SK-N-SH treated with all-trans-retinoic acid at 6 μM for 48 hours (cell line): ENCODE measurements around the gene CDCA5.

Experiments used
- ATAC-seq: fragments of 200-7000 bp; cut with Tn5 transposase; 3 replicates; pipeline ENCODE4 v1.9.1; 2020; ENCODE audit warnings: mild to moderate bottlenecking, moderate library complexity
- ARNTL ChIP-seq: fragments of 450-650 bp; formaldehyde crosslinking; IDR thresholded peaks from 2 replicates; pipeline ENCODE4 v1.5.0; 2020; ENCODE audit warnings: low read depth, mild to moderate bottlenecking, moderate library complexity, borderline replicate concordance
- BACH2 ChIP-seq: fragments of 250-450 bp; sonication (Bioruptor Pico); IDR thresholded peaks from 2 replicates; pipeline ENCODE4 v1.9.0; 2021; ENCODE audit warnings: mild to moderate bottlenecking, borderline replicate concordance
- CSDC2 ChIP-seq: fragments of 250-450 bp; sonication (Bioruptor Pico); IDR thresholded peaks from 2 replicates; pipeline ENCODE4 v1.5.0; 2020; ENCODE audit warnings: mild to moderate bottlenecking, moderate library complexity
- ESRRG ChIP-seq: fragments of 250-450 bp; sonication (Bioruptor Pico); IDR thresholded peaks from 2 replicates; pipeline ENCODE4 v1.6.1; 2021; ENCODE audit warnings: mild to moderate bottlenecking
- GLIS3 ChIP-seq: fragments of 250-450 bp; sonication (Bioruptor Pico); IDR thresholded peaks from 2 replicates; pipeline ENCODE4 v1.5.0; 2020; ENCODE audit warnings: mild to moderate bottlenecking, moderate library complexity
- ISL1 ChIP-seq: fragments of 250-450 bp; sonication (Bioruptor Pico); IDR thresholded peaks from 2 replicates; pipeline ENCODE4 v2.1.2; 2022; ENCODE audit warnings: mild to moderate bottlenecking, moderate library complexity
- OSR1 ChIP-seq: fragments of 250-450 bp; sonication (Bioruptor Pico); IDR thresholded peaks from 2 replicates; pipeline ENCODE4 v1.8.0; 2022; ENCODE audit warnings: moderate library complexity, mild to moderate bottlenecking, inconsistent platforms
- POU6F1 ChIP-seq: fragments of 250-450 bp; sonication (Bioruptor Pico); IDR thresholded peaks from 2 replicates; pipeline ENCODE4 v1.8.0; 2021; ENCODE audit warnings: low read depth, mild to moderate bottlenecking, moderate library complexity, borderline replicate concordance
- PPARA ChIP-seq: fragments of 250-450 bp; sonication (Bioruptor Pico); IDR thresholded peaks from 2 replicates; pipeline ENCODE4 v1.5.0; 2020; ENCODE audit warnings: mild to moderate bottlenecking, borderline replicate concordance
- RARB ChIP-seq: fragments of 250-450 bp; sonication (Bioruptor Pico); IDR thresholded peaks from 2 replicates; pipeline ENCODE4 v1.8.0; 2021; ENCODE audit warnings: mild to moderate bottlenecking, moderate library complexity
- SNAI2 ChIP-seq: fragments of 250-450 bp; sonication (Bioruptor Pico); IDR thresholded peaks from 2 replicates; pipeline ENCODE4 v1.5.0; 2020; ENCODE audit warnings: mild to moderate bottlenecking, moderate library complexity
- TCF4 ChIP-seq: fragments of 250-450 bp; sonication (Bioruptor Pico); IDR thresholded peaks from 2 replicates; pipeline ENCODE4 v1.8.0; 2021; ENCODE audit warnings: mild to moderate bottlenecking, moderate library complexity, borderline replicate concordance
- TOX ChIP-seq: fragments of 250-450 bp; sonication (Bioruptor Pico); IDR thresholded peaks from 2 replicates; pipeline ENCODE4 v1.8.0; 2021; ENCODE audit warnings: mild to moderate bottlenecking, moderate library complexity, borderline replicate concordance
- TSHZ2 ChIP-seq: fragments of 250-450 bp; sonication (Bioruptor Pico); IDR thresholded peaks from 2 replicates; pipeline ENCODE4 v1.5.0; 2020; ENCODE audit warnings: mild to moderate bottlenecking, moderate library complexity
- ZC3H10 ChIP-seq: fragments of 250-450 bp; sonication (Bioruptor Pico); IDR thresholded peaks from 2 replicates; pipeline ENCODE4 v1.5.1; 2021; ENCODE audit warnings: mild to moderate bottlenecking, moderate library complexity
- ZFP3 ChIP-seq: fragments of 250-450 bp; sonication (Bioruptor Pico); IDR thresholded peaks from 2 replicates; pipeline ENCODE4 v1.5.0; 2020; ENCODE audit warnings: mild to moderate bottlenecking, moderate library complexity
- ZFP30 ChIP-seq: fragments of 450-650 bp; formaldehyde crosslinking; IDR thresholded peaks from 2 replicates; pipeline ENCODE4 v1.5.0; 2022; ENCODE audit warnings: mild to moderate bottlenecking, moderate library complexity
- ZNF565 ChIP-seq: fragments of 450-650 bp; formaldehyde crosslinking; conservative IDR thresholded peaks from 2 replicates; pipeline ENCODE4 v1.5.0; 2020; ENCODE audit warnings: low read depth, mild to moderate bottlenecking, moderate library complexity
- ZNF70 ChIP-seq: fragments of 450-650 bp; formaldehyde crosslinking; IDR thresholded peaks from 2 replicates; pipeline ENCODE4 v1.5.0; 2020; ENCODE audit warnings: mild to moderate bottlenecking, moderate library complexity
- TF ChIP-seq, protein P1 (sequence below): fragments of 250-450 bp; sonication (Bioruptor Pico); IDR thresholded peaks from 2 replicates; pipeline ENCODE4 v1.5.1; 2020; ENCODE audit warnings: low read depth, mild to moderate bottlenecking, moderate library complexity
- TF ChIP-seq, protein P2 (sequence below): fragments of 250-450 bp; sonication (Bioruptor Pico); IDR thresholded peaks from 2 replicates; pipeline ENCODE4 v1.5.1; 2021; ENCODE audit warnings: mild to moderate bottlenecking, moderate library complexity
- TF ChIP-seq, protein P3 (sequence below): fragments of 250-450 bp; sonication (Bioruptor Pico); IDR thresholded peaks from 2 replicates; pipeline ENCODE4 v1.8.0; 2020; ENCODE audit warnings: mild to moderate bottlenecking, moderate library complexity, borderline replicate concordance

CDCA5 gene

DNA sequence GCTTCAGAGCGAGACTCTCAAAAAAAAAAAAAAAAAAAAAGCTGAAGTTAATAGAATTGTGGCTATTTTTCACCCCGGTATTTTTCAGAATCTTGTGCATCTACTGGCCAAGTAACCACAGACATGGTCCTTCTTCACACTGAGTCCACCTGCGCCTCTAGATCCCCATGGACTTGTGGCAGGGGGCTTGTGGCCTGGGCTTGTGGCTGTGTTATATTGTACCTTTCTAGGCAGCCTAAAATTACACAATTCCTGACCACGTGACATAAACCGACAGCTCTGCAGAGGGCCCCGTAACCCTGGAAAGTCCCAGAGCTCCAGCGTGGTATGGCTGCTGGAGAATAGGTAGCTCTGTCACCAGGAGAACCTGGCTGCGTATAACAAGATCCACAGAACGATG is 14.6 kb downstream of the CDCA5 start:
- ATAC-seq, result no peak
- no peak for TF ChIP-seq ZFP3 (CRISPR knock-in tag)
- no peak for TF ChIP-seq ARNTL
- no peak for TF ChIP-seq ZFP30
- no peak for TF ChIP-seq ZNF565 (CRISPR knock-in tag)
- TF ChIP-seq, protein P1, sequence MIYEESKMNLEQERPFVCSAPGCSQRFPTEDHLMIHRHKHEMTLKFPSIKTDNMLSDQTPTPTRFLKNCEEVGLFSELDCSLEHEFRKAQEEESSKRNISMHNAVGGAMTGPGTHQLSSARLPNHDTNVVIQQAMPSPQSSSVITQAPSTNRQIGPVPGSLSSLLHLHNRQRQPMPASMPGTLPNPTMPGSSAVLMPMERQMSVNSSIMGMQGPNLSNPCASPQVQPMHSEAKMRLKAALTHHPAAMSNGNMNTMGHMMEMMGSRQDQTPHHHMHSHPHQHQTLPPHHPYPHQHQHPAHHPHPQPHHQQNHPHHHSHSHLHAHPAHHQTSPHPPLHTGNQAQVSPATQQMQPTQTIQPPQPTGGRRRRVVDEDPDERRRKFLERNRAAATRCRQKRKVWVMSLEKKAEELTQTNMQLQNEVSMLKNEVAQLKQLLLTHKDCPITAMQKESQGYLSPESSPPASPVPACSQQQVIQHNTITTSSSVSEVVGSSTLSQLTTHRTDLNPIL (CRISPR knock-in tag), result no peak
- TF ChIP-seq OSR1 (CRISPR knock-in tag), result no peak
- TF ChIP-seq TCF4, result no peak
- no peak for TF ChIP-seq TSHZ2
- no peak for TF ChIP-seq ESRRG (CRISPR knock-in tag)
- TF ChIP-seq ZC3H10 (CRISPR knock-in tag), result no peak
- TF ChIP-seq SNAI2, result no peak
- TF ChIP-seq CSDC2 (CRISPR knock-in tag), result no peak
- no peak for TF ChIP-seq POU6F1
- no peak for TF ChIP-seq RARB (CRISPR knock-in tag)
- TF ChIP-seq, protein P2, sequence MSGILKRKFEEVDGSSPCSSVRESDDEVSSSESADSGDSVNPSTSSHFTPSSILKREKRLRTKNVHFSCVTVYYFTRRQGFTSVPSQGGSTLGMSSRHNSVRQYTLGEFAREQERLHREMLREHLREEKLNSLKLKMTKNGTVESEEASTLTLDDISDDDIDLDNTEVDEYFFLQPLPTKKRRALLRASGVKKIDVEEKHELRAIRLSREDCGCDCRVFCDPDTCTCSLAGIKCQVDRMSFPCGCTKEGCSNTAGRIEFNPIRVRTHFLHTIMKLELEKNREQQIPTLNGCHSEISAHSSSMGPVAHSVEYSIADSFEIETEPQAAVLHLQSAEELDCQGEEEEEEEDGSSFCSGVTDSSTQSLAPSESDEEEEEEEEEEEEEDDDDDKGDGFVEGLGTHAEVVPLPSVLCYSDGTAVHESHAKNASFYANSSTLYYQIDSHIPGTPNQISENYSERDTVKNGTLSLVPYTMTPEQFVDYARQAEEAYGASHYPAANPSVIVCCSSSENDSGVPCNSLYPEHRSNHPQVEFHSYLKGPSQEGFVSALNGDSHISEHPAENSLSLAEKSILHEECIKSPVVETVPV (CRISPR knock-in tag), result no peak
- TF ChIP-seq ZNF70 (CRISPR knock-in tag), result no peak
- TF ChIP-seq ISL1 (CRISPR knock-in tag), result no peak
- TF ChIP-seq, protein P3, sequence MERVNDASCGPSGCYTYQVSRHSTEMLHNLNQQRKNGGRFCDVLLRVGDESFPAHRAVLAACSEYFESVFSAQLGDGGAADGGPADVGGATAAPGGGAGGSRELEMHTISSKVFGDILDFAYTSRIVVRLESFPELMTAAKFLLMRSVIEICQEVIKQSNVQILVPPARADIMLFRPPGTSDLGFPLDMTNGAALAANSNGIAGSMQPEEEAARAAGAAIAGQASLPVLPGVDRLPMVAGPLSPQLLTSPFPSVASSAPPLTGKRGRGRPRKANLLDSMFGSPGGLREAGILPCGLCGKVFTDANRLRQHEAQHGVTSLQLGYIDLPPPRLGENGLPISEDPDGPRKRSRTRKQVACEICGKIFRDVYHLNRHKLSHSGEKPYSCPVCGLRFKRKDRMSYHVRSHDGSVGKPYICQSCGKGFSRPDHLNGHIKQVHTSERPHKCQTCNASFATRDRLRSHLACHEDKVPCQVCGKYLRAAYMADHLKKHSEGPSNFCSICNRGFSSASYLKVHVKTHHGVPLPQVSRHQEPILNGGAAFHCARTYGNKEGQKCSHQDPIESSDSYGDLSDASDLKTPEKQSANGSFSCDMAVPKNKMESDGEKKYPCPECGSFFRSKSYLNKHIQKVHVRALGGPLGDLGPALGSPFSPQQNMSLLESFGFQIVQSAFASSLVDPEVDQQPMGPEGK (CRISPR knock-in tag), result no peak
- TF ChIP-seq BACH2 (CRISPR knock-in tag), result no peak
- no peak for TF ChIP-seq PPARA (CRISPR knock-in tag)

- TF ChIP-seq ISL1 (CRISPR knock-in tag) (no peak), TOX (CRISPR knock-in tag) (no peak), RARB (CRISPR knock-in tag) (no peak)
- no peak for ATAC-seq
Observed at GRCh38 chr11:65067446-65067845, 16.4 kb downstream of the CDCA5 start.

- no peak for TF ChIP-seq ISL1 (CRISPR knock-in tag)
- no peak for TF ChIP-seq GLIS3
- TF ChIP-seq ZFP3 (CRISPR knock-in tag), result no peak
- TF ChIP-seq ESRRG (CRISPR knock-in tag), result no peak
- TF ChIP-seq ZNF70 (CRISPR knock-in tag), result no peak
- TF ChIP-seq BACH2 (CRISPR knock-in tag), result no peak
- no peak for TF ChIP-seq TCF4
Observed at GRCh38 chr11:65066805-65067291, 17.0 kb downstream of the CDCA5 start.

More at GRCh38 chr11:65066805-65067291, 17.0 kb downstream of the CDCA5 start:
- no peak for ATAC-seq
